NCI-H446 treated with DMSO at 0.1 percent for 48 hours (cell line): ENCODE measurements around the gene SHROOM4.

ENCODE experiments used
- DNase-seq: peaks from one replicate; lab custom pipeline; 2025; lab: John Stamatoyannopoulos, UW

SHROOM4 gene

GRCh38 chrX:50615570-50616158 lies 198.3 kb downstream of the SHROOM4 start:
- no peak for DNase-seq

- DNase-seq = no peak
Measured at GRCh38 chrX:50614460-50614859, 199.5 kb downstream of the SHROOM4 start.

- DNase-seq = no peak
Measured at GRCh38 chrX:50613846-50614245, 200.1 kb downstream of the SHROOM4 start.

- no peak for DNase-seq
Measured at GRCh38 chrX:50609796-50610195, 204.2 kb downstream of the SHROOM4 start.

- DNase-seq = no peak
Measured at GRCh38 chrX:50606300-50606950, 207.6 kb downstream of the SHROOM4 start.

GRCh38 chrX:50596056-50596455 lies 217.9 kb downstream of the SHROOM4 start:
- no peak for DNase-seq

- no peak for DNase-seq
Measured at GRCh38 chrX:50594788-50595187, 219.2 kb downstream of the SHROOM4 start.

GRCh38 chrX:50586980-50587379 lies 227.0 kb downstream of the SHROOM4 start:
- no peak for DNase-seq

- no peak for DNase-seq
Measured at GRCh38 chrX:50586407-50586806, 227.6 kb downstream of the SHROOM4 start.

- no peak for DNase-seq
Measured at GRCh38 chrX:50581405-50581804, 232.6 kb downstream of the SHROOM4 start.

GRCh38 chrX:50579955-50580354 lies 234.0 kb downstream of the SHROOM4 start:
- DNase-seq = no peak

GRCh38 chrX:50577326-50577725 lies 236.7 kb downstream of the SHROOM4 start:
- DNase-seq = no peak

- DNase-seq = no peak
Measured at GRCh38 chrX:50567636-50568035, 246.4 kb downstream of the SHROOM4 start.

- no peak for DNase-seq
Measured at GRCh38 chrX:50565718-50566117, 248.3 kb downstream of the SHROOM4 start.
